GM21526 (cell line): ENCODE results near the gene PPHLN1.

ENCODE experiments used
- ATAC-seq: cut with Tn5 transposase; IDR thresholded peaks from one replicate; pipeline ENCODE4 v1.9.1; 2021; ENCODE audit warnings: moderate library complexity; ENCODE audit not compliant: unreplicated experiment, low FRiP score

Gene PPHLN1

GRCh38 chr12:42428850-42429249 is 102.9 kb downstream of the PPHLN1 start:
- no peak for ATAC-seq

DNA sequence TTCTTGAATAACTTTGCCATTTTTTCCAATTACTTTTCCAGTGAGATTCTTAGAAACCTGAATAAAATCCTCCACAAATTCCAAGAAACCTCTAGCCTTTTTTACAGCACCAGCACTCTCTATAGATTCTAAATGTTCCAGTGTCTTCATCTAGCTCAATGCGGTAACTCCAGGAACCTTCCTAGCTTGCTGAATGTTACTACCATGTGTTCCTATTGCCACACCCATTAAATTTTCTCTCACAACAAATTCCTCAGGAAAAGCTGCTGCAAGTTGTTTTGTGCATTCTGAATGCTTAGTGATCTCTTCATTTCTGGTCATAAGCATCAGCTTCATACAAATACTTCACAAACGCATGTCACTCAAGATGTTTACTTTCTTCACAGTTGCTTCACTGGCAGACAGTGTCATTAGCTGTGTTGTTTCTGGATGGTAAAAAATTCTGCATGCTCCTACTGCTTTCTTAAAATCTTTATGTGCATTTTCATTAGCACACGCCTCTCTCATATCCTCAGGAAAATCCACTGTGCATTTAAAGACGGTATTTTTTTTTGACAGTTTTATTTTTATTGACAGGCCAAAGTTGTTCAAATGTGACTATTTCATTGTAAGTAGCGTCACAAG is 106.7 kb downstream of the PPHLN1 start:
- ATAC-seq, result no peak

DNA sequence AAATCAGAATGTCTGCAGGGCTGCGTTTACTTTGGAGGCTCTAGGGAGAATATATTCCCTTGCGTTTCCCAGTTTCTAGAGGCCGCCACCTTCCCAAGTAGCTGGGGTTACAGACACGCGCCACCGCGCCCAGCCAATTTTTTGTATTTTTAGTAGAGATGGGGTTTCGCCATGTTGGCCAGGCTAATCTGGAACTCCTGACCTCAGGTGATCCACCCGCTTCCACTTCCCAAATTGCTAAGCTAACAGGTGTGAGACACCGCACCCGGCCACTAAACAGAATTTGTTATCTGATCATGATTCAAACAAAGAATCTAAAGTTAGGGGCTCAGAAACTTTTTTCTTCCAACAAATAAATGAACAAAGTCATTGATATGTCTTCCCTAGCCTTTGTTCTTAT is 114.6 kb downstream of the PPHLN1 start:
- no peak for ATAC-seq

DNA sequence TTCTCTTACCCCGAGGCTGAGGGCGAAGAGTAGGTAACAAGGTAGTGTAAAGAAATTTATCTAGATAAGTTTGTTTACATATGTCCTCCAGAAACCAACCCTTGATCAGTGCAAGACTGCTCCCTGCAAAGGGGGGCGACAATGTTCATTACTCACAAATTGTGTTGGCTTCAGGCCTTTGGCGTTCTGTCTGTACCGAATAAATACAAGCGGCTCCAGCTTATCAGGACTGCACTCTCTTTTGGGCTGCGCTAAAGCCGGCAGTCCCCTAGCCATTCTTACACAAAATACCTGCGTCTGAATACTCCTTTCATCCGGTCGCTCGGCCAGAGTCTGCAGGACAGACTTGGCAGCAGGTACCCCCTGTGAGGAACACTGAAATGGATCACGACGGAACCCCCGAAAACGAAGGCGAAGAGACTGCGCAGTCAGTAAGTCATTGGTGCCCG is 116.4 kb downstream of the PPHLN1 start:
- ATAC-seq, result no peak

DNA sequence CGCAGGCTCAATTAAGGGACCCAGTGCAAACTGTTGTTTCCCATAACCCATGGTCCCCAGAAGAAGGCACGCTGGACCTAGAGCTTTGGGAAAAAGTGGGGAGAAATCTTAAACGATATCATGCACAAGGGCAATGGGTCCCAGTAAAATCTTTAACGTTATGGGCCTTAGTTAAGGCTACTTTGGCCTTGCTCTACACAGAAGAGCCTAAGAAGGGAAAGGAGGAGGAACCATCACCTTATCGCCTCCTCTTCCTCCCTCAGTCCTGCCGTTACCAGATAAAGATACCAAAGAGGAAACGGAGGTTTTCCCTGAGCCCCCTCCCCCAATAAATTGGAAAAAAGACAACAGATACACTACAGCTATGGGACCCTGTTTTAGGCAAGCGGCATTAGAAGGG is 116.9 kb downstream of the PPHLN1 start:
- ATAC-seq, result no peak

DNA sequence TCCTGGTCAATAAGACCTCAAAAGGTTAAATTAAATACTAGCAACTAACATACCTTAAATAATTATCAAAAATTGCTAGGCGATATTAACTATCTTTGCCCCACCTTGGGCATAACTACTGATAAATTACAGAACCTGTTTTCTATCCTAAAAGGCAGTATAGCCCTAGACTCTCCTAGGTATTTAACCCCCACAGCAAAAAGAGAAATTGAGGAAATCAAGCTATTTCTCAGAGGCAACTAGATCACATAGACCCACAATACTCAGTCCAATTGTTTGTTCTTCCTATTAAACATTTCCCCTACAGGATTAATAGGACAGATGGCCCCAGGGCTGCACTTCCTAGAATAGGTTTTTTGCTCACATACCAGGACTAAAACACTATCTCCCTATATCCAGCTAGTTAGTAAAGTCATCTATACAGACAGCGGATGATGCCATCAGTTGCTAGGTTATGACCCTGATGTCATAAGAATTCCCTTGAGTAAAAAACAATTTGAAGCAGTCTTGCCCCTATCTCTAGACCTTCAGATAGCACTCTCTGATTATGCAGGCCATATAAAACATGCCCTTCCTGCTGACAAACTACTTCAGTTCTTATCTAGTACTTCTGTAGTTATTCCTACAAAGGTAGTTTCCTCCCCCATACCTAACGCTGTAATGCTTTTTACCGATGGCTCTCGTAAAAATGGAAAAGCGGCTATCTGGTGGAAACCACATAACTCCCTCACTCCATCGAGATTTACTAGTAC is 118.4 kb downstream of the PPHLN1 start:
- ATAC-seq, result no peak

- no peak for ATAC-seq
Measured at GRCh38 chr12:42445891-42446290, 119.9 kb downstream of the PPHLN1 start.

GRCh38 chr12:42446761-42447160 is 120.8 kb downstream of the PPHLN1 start:
- ATAC-seq, result no peak

DNA sequence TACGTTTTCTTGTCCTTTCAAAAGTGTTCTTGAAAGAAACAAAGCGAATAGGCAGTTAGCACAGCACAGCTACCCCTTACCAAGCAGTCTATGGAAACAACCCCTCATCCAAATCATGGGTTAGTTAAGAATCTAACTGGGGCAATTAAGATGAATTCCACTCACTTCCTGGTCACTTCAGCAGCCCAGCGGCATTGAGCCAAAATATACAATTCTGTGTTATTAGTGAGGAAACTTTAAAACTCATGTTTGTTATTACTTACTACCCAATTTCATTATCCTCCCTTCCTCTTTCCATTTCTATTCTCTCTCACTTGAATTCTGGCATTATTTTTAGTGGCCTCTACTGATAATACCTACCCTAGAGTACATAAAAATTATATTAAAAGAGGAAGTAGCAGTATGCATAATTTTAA is 121.4 kb downstream of the PPHLN1 start:
- ATAC-seq, result no peak

DNA sequence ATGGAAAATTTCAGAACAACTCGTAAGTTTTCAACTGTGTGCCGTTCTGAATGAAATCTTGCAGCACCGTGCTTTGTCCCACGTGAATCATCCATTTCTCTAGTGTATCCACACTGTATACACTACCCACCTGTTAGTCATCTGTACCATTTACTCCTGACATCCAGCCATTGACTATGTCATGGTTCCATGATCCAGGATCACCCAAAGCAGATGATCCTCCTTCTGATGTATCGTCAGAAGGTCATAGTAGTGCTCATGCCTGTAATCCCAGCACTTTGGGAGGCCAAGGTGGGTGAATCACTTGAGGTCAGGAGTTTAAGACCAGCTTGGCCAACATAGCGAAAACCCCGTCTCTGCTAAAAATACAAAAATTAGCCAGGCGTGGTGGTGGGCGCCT is 122.9 kb downstream of the PPHLN1 start:
- no peak for ATAC-seq

DNA sequence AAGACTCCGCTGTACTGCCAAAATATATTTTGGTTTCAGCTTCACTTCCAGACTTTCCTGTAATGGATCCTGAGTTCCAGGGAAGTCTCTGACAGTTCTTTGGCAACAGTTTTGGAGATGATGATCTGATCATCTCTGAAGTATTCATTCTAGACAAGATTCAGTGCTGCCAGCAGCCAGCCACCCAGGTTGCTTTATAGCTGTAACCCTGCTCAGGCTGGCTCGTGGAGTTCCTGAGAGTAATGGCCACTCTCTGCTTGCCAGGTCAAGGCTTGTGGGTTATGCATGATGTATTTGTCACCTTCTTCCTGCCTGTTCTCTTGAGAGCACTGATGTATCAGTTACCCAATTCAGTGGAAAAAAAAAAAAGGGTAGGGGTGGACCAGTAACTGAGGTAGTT is 124.3 kb downstream of the PPHLN1 start:
- no peak for ATAC-seq

DNA sequence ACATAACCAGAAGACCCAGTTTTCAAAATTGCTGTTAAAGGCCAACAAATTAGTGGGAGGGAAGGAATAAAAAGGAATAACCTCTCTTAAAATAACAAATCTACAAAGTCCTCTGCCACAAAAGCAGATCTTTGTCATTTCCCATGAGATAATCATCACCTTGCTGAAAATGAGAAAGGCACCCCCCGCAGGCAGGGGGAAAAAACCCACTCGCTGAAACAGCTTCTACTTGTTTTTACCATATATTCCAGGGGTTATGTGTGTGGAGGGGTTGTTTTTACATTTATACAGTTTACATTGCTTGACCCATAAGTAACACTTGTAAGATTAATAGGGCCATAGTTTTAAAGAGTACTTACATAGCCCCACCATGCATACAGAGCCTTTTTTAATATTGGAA is 132.6 kb downstream of the PPHLN1 start:
- no peak for ATAC-seq

DNA sequence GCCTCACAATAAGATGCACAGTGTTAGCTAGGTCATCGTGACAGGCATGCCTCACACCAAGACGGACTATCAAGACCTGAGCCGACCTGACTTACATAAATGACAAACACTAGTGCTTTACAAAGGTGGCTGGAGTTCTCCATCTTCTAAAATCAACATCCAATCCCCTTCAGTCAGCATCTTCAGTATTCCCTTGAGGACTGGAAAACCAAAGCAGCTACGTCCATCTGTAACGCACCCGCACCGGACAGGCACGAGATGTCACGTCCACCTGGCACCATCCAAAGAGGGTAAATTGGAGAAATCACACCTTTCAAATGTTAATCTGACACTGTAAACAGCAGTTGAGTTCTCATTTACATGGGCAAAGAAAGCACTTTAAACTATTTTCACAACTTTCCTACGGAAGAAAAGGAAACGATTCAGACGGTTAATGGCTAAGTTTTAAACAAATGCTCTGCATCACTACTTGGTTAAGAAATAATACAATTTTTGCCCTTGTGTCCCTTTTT is 133.4 kb downstream of the PPHLN1 start:
- no peak for ATAC-seq

DNA sequence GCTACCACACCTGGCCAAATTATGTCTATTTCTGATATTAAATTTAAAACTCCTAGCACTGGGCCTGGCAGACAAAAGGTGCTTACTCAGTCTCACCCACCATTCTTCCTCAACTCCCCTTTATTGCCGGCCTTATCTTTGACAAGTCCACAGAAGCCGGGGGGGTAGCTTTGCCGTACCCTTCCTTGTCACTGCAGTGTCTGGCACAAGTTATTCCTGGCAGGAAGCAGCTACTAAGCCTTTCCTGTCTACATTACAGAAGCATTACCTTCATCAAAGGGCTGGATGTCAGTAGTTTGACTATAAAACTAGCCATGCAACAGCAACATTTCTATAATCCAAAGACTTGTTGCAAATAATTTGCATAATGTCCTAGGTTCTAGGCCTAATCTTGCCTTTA is 136.5 kb downstream of the PPHLN1 start:
- ATAC-seq, result no peak

DNA sequence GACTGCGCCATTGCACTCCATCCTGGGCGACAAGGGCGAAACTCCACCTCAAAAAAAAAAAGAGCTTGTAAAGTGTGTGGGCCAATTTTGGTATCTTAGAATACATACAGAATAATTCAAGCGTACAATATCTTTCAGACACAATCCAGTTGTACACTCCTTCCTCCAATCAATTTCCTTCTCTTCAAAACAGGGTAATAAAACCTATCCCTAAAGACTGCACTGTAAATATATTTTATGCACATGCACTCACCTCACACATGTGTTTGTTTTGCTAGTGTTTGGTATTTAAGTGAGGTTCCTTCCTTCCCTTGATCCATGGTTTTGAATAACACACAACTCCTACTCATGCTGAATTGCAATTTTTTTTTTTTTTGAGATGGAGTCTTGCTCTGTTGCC is 137.7 kb downstream of the PPHLN1 start:
- no peak for ATAC-seq

GRCh38 chr12:42468341-42468821 is 142.4 kb downstream of the PPHLN1 start:
- no peak for ATAC-seq

DNA sequence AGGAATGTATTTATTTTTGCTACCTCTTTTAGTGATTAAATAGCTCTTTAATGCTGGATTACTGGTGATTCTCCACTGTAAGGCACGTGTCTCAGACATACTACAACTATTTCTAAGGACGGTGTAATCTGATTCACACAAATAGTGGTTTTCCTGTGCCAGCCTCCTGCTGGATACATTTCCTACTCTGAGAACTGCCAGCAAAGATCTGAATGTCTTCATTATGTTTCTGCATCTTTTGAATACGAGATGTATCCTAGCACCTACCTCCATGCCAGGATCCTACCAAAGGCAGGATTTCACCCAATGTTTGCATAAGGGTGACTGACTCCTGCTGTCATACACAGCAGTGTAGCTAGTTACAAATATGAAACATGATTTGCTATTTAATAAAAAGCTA is 143.0 kb downstream of the PPHLN1 start:
- ATAC-seq, result no peak

- peak; percentile 98 for ATAC-seq
Measured at GRCh38 chr12:42469355-42470175, 143.6 kb downstream of the PPHLN1 start.

- ATAC-seq, result no peak
Measured at GRCh38 chr12:42472376-42472775, 146.4 kb downstream of the PPHLN1 start.

DNA sequence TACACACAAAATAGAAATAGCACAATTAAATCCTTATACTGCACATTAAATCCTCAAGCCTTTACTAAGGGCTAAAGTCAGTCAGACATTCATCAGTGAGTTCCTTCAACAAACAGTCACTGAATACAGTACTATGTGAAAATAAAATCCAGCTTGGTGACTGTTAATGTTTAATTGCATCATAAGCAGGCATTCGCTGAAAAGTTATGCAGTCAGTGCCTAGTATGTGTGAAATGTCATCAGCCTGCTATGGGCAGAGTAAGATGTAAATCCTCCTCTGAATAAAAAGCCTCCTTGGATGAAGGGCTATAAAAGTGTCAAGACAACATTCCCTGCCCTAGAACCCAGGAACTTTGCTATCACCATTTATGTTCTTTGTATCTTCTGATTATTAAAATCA is 147.2 kb downstream of the PPHLN1 start:
- no peak for ATAC-seq

GRCh38 chr12:42473561-42473960 is 147.6 kb downstream of the PPHLN1 start:
- ATAC-seq, result no peak
